Measurements from ENCODE around the gene SLC25A45.

The SLC25A45 gene

GRCh38 chr11:65355013-65355775 lies 27.3 kb downstream of the SLC25A45 start:
- Histone ChIP-seq H4K20me1 (ENCODE audit: insufficient read depth, low read length, poor library complexity, severe bottlenecking) (no peaks in the 10 kb centered on the region), H3K4me3 (ENCODE audit: low read length, poor library complexity, severe bottlenecking) (peak overlapping the region; percentile 84), H2AFZ (ENCODE audit: low read length) (peak overlapping the region; percentile 95), H3F3A (ENCODE audit: low read depth) (no peaks in the 10 kb centered on the region; the same call in 1 of the 2 replicates), H3K27me3 (ENCODE audit: insufficient read depth, low read length, poor library complexity, severe bottlenecking) (no peaks in the 10 kb centered on the region), H3K36me3 (ENCODE audit: insufficient read depth, low read length) (peaks cover 18% of the 10 kb centered on the region; the same call in 1 of the 2 replicates), H3K4me2 (ENCODE audit: low read depth, low read length, poor library complexity, severe bottlenecking) (peak overlapping the region; percentile 90), H3K79me2 (ENCODE audit: insufficient read depth, low read length) (no peaks in the 10 kb centered on the region), H3K9me2 (replicated peaks; ENCODE audit: low read depth, low read length) (no peaks in the 10 kb centered on the region), H3K9ac (ENCODE audit: low read depth, low read length, poor library complexity, severe bottlenecking) (peak overlapping the region; percentile 69), H3K9me3 (ENCODE audit: insufficient read depth, low read depth, low read length) (no peaks in the 10 kb centered on the region), H3K4me1 (ENCODE audit: insufficient read depth, low read length, poor library complexity, severe bottlenecking) (peaks cover 3% of the 10 kb centered on the region)
- no peak for TF ChIP-seq CTCF (conservative IDR thresholded peaks at IDR 0.05; ENCODE audit: low read length)
- no peak for TF ChIP-seq EZH2phosphoT487 (IDR thresholded peaks at IDR 0.05; ENCODE audit: borderline replicate concordance)

GRCh38 chr11:65354265-65355012 lies 28.0 kb downstream of the SLC25A45 start, which contains the start of gene TIGD3:
TSS of gene TIGD3 (plus strand) at chr11:65354751. CDS start at chr11:65355809, 1,058 bp downstream.
- Histone ChIP-seq H3K9me2 (replicated peaks; ENCODE audit: low read depth, low read length) (no peaks in the 10 kb centered on the region), H4K20me1 (ENCODE audit: insufficient read depth, low read length, poor library complexity, severe bottlenecking) (no peaks in the 10 kb centered on the region), H3K4me1 (ENCODE audit: insufficient read depth, low read length, poor library complexity, severe bottlenecking) (peaks cover 3% of the 10 kb centered on the region), H3F3A (ENCODE audit: low read depth) (no peaks in the 10 kb centered on the region; the same call in 1 of the 2 replicates), H3K27me3 (ENCODE audit: insufficient read depth, low read length, poor library complexity, severe bottlenecking) (no peaks in the 10 kb centered on the region), H3K4me2 (ENCODE audit: low read depth, low read length, poor library complexity, severe bottlenecking) (peak within 1 kb of the TSS; percentile 90), H2AFZ (ENCODE audit: low read length) (peak within 1 kb of the TSS; percentile 95), H3K9ac (ENCODE audit: low read depth, low read length, poor library complexity, severe bottlenecking) (peak within 1 kb of the TSS; percentile 69), H3K36me3 (ENCODE audit: insufficient read depth, low read length) (peaks cover 24% of the 10 kb centered on the region; the same call in 1 of the 2 replicates), H3K9me3 (ENCODE audit: insufficient read depth, low read depth, low read length) (no peaks in the 10 kb centered on the region), H3K4me3 (ENCODE audit: low read length, poor library complexity, severe bottlenecking) (peak within 1 kb of the TSS; percentile 84), H3K79me2 (ENCODE audit: insufficient read depth, low read length) (no peaks in the 10 kb centered on the region)
- 0 out of 2 replicates have a peak, but pooled peaks have one; percentile 11 for TF ChIP-seq CTCF (conservative IDR thresholded peaks at IDR 0.05; ENCODE audit: low read length)
- TF ChIP-seq EZH2phosphoT487 (IDR thresholded peaks at IDR 0.05; ENCODE audit: borderline replicate concordance) = no peak

- TF ChIP-seq EZH2phosphoT487 (IDR thresholded peaks at IDR 0.05; ENCODE audit: borderline replicate concordance) = no peak
- no peak for TF ChIP-seq CTCF (conservative IDR thresholded peaks at IDR 0.05; ENCODE audit: low read length)
- no peaks in the 10 kb centered on the region for H3K79me2 ChIP-seq (ENCODE audit: insufficient read depth, low read length)
- no peaks in the 10 kb centered on the region for H3K27me3 ChIP-seq (ENCODE audit: insufficient read depth, low read length, poor library complexity, severe bottlenecking)
- peaks cover 28% of the 10 kb centered on the region; the same call in 1 of the 2 replicates for H3K36me3 ChIP-seq (ENCODE audit: insufficient read depth, low read length)
- no peaks in the 10 kb centered on the region for H3K9me3 ChIP-seq (ENCODE audit: insufficient read depth, low read depth, low read length)
- no peak overlapping the region for H3K9ac ChIP-seq (ENCODE audit: low read depth, low read length, poor library complexity, severe bottlenecking)
- peaks cover 3% of the 10 kb centered on the region for H3K4me1 ChIP-seq (ENCODE audit: insufficient read depth, low read length, poor library complexity, severe bottlenecking)
- H3K4me2 ChIP-seq (ENCODE audit: low read depth, low read length, poor library complexity, severe bottlenecking) = peak overlapping the region; percentile 69
- no peaks in the 10 kb centered on the region for H4K20me1 ChIP-seq (ENCODE audit: insufficient read depth, low read length, poor library complexity, severe bottlenecking)
- H3F3A ChIP-seq (ENCODE audit: low read depth) = no peaks in the 10 kb centered on the region; the same call in 1 of the 2 replicates
- no peak overlapping the region for H2AFZ ChIP-seq (ENCODE audit: low read length)
- H3K9me2 ChIP-seq (replicated peaks; ENCODE audit: low read depth, low read length) = no peaks in the 10 kb centered on the region
- H3K4me3 ChIP-seq (ENCODE audit: low read length, poor library complexity, severe bottlenecking) = peak overlapping the region; percentile 84
Measured at GRCh38 chr11:65353900-65354264, 28.6 kb downstream of the SLC25A45 start.
